HG02870 (cell line): ENCODE results near the gene NPIPB6.
A peak's percentile ranks its signal among the peaks of the same experiment; 100 is the strongest.
"Not testable (repeated sequence)": the region's sequence is repeated elsewhere in the genome, so short reads cannot be mapped to it uniquely, and the experiment has no call there.

Source experiments
- ATAC-seq: cut with Tn5 transposase; IDR thresholded peaks from one replicate; pipeline ENCODE4 v1.9.1; 2021; ENCODE audit warnings: mild to moderate bottlenecking, moderate library complexity; ENCODE audit not compliant: unreplicated experiment

Gene NPIPB6

DNA sequence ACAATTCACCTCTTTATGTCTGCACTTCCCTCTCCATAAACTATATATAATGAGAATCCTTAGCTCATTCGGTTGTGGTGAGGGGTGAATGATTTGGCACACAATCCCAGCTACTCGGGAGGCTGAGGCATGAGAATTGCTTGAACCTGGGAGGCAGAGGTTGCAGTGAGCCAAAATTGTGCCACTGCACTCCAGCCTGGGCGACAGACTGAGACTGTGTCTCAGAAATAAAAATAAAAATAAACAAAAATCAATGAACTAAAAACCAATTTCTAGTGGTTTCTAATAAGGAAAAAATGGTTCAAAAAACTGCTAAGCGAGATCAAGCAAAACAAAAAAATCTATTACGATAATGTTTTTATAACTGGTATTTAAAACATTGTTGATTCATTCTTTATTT is at the start of gene NPIPB6:
TSS of gene NPIPB6 (minus strand) at position 101 of the 400 bp plus-strand sequence. CDS start 686 bp downstream, outside the sequence.
- not testable (repeated sequence) for ATAC-seq

DNA sequence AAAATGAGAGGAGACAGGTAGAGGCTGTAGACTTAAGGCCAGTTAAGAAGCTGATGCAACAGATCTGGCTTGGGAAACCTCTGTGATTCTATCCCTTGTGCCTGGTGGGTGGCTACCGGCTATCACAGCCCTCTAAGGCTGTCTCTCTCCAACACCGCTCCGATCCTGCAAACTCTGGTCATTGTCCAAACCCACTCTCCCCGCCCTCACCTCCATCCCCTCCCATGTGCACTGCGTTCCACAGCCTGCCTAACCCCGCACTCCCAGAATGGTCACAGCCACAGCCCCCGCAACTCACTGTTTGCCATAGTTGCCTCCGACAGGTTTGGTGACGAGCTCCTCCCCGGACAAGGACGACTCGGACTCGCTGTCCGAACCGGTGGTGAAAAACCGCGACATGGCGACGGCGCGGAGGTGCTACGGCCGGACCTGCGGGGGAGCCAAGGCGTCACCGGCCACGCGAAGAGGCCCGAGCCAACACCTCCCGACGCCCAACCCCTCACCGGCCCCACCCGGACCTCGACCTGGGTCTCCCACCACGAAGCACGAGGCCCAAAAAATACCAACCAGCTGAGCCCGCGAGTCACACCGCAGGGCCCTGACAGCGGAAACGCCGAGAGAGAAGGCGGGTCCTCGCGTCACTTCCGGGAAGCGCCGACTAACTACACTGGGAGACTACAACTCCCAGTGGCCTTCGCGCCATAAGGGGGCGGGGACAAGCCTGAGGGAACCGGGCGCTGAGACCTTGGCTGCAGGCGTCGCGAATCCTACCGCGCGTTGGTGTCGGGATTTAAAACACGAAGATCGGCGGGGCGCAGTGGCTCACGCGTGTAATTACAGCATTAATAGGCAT is 40.1 kb upstream of the NPIPB6 start, which contains the start of gene EIF3CL:
TSS of gene EIF3CL (minus strand) at position 622 of the 853 bp plus-strand sequence. CDS start at position 399, 223 bp downstream.
- peak; percentile 99 for ATAC-seq

DNA sequence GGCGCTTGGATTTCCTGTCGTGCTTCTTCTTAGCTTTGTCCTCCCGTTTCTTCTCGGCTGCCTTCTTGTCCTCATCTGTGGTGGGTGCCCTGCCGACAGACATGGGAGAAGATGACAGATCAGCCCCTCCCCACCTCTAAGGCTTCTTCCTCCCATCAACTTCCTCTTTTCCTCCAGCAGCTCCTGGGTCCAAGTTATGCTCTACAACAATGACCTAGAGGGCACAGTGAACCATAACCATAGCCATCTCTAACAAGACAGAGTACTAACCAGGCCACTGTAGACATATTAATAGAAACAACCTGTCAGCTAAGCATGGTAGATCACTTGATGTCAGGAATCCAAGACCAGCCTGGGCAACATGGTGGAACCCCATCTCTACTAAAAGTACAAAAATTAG is 28.7 kb upstream of the NPIPB6 start:
- ATAC-seq, result not testable (repeated sequence)

DNA sequence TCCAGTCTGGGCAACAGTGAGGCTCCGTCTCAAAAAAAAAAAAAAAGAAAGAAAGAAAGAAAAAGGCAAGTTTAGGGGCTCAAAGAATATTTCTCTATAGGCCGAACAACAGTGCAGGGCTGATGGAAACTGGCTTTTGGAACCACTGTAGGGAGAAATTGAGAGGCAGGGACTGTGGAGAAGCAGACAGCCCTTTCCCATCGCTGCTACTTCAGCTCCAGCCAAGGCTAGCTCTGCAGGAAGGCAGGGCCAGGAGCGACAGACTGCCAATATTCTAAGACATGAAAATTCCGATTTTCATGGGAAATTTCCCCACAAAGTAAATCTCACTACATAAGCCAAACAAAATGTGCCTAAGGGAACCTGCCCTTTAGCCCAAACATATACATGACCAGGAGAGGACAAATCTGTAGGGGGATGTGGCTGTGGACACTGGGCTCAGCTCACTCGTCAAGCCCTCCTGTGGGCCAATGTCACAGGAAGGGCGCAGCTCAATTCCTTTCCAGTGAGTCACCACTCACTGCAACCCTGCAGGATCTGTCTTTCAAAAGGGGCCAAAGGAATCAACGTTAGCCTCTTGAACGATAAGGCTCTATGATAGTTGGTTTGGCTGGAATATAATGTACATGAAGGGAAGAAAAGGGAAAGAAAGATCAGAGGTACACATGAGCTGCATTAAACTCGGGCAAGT is 19.0 kb upstream of the NPIPB6 start:
- not testable (repeated sequence) for ATAC-seq

DNA sequence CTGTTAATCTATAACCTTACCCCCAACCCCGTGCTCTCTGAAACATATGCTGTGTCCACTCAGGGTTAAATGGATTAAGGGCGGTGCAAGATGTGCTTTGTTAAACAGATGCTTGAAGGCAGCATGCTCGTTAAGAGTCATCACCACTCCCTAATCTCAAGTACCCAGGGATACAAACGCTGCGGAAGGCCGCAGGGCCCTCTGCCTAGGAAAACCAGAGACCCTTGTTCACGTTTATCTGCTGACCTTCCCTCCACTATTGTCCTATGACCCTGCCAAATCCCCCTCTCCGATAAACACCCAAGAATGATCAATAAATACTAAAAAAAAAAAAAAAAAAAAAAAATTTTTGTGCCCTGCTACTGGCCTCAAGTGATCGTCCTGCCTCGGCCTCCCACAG is 14.5 kb upstream of the NPIPB6 start:
- ATAC-seq, result not testable (repeated sequence)

DNA sequence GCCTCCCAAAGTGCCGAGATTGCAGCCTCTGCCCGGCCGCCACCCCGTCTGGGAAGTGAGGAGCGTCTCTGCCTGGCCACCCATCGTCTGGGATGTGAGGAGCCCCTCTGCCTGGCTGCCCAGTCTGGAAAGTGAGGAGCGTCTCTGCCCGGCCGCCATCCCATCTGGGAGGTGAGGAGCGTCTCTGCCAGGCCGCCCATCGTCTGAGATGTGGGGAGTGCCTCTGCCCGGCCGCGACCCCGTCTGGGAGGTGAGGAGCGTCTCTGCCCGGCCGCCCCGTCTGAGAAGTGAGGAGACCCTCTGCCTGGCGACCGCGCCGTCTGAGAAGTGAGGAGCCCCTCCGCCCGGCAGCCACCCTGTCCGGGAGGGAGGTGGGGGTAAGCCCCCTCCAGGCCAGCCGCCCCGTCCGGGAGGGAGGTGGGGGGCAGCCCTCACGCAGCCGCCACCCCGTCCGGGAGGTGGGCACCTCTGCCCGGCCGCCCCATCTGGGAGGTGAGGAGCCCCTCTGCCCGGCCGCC is 13.9 kb upstream of the NPIPB6 start:
- ATAC-seq, result not testable (repeated sequence)

DNA sequence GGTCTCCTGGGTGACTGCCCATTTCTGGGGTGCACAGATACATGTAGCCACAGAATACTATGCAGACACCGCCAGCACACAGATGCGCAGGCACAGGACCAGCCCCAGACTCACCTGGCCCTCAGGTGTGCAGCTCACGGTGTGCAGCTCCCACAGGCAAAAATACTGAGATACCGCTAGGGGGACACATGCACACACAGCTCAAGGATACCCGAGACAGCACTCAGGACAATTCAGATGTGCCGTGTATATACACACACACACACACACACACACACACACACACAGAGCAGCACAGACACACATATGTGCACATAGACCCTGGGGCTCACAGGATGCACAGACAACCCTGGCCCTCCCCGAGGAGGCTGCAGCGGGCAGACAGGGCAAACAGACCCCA is 11.8 kb upstream of the NPIPB6 start:
- ATAC-seq, result not testable (repeated sequence)

DNA sequence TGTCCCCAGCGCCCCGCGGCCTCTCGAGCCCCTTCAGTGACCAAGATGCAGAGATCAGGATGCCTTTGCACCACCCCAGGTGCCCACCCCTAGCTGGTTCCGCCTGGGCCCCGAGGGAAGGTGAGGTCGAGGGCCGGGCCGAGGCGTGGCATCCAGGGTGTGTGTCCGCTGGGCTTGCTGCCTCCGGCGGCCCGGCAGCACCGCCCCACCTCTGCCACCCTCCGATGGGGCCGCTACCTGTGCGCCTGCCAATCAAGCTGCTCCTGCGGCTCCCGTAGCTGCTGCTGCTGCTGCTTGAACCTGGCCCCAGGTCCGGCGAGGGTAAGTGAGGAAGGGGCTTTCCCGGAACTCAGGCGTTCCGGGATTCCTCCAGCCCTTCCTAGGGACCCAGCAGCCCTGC is 11.0 kb upstream of the NPIPB6 start:
- ATAC-seq, result not testable (repeated sequence)

DNA sequence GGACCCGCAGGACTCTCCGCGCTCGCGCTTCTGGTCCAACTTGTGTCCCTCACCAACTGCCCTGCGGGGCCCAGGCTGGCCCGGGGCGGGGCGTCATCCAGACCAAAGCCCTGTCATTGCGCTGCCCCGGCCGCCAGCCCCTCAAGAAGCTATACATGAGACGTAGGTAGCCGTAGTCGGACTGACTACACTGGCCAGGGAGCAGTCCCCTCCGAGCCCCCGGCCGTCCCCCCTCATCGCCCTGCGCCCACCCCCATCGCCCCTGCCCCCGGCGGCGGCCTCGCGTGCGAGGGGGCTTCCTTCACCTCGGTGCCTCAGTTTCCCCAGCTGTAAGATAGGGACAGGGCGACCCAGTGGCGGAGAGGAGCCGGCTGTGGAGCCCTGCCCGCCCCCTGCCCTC is 4.6 kb upstream of the NPIPB6 start:
- not testable (repeated sequence) for ATAC-seq

DNA sequence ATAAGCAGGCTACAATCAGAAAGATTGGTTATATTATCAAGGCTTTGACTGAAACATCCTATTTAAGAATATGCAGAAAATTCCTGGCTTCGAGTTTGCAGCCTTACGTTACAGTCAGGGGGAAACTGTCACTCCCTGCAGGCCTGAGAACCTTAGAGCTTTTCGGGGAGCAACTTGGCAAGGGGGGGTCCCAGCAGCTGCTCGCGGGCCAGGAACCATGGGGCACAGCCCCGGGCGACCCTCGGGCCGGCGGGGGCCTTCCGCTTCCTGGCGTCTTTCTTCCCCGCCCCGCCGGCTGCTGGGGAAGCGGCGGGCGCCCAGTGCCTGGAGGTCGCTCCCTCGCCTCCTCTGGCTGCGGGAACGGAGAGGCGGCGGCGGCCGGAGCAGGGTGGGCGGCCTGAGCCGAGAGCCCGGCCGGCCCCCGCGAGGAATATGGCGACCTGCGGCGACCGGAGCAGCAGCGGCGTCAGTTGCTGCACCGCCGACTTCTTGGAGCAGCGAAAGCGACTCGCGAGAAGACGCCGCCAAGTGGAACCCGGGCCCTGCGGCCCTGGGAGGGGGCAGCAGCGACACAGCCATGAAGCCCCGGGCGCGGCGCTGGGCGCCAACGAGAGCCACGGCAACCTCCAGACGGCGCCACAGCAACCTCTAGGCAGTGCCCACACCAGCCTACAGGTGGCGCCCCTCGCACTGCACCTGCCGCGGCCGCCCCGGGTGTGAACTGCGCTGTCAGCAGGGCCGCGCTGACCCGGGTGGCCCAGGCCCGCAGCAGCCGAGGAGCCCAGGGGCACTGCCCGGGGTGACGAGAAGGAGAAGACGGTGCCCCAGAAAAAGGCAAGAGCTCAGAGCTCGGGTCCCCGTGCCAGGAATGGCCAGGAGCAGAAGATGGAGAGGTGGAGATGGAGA is 1.2 kb upstream of the NPIPB6 start:
- peak; percentile 67 for ATAC-seq

DNA sequence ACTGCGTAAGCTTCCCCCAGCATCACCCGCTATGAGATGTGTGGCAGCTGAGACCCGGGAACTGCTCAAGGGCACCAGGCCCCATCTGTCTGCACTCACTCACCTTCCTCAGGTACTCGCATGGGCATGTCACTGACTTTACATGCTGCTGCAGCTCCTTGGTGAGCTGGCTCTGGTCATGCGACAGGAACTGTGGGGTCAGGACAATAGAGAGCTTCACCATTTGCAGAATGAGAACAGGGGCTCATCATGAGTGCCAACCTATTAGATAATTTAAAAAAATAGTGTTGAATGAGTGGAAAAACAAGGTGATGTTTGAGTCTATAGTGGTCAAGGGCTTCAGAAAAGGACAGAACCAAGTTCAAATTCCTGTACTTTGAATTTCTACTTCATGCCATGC is 708 bp downstream of the NPIPB6 start:
- ATAC-seq, result not testable (repeated sequence)

DNA sequence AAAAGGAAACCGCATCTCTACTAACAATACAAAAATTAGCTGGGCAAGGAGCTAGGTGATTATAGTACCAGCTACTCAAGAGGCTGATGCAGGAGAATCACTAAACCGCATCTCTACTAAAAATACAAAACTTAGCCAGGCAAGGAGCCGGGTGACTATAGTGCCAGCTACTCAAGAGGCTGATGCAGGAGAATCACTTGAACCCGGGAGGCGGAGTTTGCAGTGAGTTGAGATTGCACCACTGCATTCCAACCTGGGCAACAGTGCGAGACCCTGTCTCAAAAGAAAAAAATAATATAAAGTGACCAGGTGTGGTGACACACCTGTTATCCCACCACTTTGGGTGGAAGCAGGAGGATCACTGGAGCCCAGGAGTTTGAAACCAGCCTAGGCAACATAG is 25.1 kb downstream of the NPIPB6 start:
- ATAC-seq, result not testable (repeated sequence)

DNA sequence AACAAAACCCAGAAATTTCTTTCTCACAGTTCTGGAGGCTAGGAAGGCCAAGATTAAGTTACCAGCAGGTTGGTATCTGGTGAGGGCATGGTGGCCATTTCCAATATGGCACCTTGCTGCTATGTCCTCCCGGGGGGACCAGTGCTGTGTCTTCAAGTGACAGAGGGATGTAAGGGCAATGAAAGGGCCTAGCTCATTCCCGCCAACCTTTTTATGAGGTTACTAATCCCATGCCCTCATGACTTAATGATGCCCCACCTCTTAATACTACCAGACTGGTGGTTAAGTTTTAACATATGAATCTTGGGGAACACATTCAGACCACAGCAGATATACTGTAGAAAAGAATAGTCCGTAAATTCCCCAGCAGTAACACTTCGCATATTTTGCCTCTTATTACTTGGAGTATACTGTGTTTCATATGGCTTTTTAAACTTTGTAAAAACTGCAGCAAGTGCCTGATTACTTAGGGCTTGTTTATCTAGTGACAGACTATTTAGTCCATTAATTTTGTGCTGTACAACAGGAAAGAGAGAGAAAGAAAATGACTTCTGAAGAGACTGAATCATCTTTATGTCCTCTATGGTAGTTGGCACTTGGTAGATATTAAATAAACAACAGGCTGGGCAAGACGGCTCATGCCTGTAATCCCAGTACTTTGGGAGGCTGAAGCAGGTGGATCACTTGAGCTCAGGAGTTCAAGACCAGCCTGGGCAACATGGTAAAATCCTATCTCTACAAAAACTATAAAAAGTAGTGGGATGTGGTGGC is 26.2 kb downstream of the NPIPB6 start:
- not testable (repeated sequence) for ATAC-seq

DNA sequence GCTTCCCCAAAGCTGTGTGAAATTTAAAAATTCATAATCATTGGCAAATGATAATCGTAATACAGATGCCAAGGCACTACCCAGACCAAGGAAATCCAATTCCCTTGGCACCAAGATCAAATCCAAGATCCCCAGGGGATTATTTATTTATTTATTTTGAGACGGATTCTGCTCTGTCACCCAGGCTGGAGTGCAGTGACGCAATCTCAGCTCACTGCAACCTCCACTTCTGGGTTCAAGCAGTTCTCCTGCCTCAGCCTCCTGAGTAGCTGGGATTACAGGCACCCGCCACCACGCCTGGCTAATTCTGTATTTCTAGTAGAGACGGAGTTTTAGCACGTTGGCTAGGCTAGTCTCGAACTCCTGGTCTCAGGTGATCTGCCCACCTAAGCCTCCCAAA is 27.6 kb downstream of the NPIPB6 start:
- not testable (repeated sequence) for ATAC-seq

DNA sequence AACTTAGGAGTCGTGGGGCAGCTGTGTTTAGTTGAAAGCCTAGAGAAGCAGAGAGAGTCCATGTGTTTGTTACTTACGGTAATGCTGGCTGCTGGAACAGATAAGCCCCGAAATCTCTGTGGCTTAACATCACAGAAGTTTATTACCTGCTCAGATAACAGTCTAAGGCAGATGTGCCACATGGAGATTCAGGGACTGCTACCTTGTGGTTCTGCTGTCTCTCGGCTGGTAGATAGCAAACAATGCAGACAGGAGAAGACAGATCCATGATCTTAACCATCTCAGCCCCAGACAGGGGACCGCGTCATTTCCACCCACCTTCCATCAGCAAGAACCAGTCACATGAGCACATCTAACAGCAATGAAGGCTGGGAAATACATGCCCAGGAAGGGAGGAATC is 30.7 kb downstream of the NPIPB6 start:
- ATAC-seq, result not testable (repeated sequence)

DNA sequence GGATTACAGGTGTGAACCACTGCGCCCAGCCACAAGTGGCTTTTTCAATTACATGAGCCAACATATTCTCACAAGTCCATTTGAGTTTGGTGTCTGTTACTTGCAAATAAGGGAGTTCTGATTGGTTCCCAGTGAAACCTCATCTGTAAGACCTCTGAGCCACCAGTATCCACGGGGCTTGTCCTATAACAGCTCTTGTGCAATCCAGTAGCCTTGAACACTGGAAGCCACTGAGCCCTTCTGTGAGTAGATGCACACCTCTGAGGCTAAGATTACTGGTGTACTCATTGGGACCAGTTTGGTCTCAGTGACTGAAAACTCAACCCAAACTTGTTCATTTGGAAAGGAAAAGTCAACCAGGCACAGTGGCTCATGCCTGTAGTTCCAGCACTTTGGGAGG is 32.3 kb downstream of the NPIPB6 start:
- ATAC-seq, result not testable (repeated sequence)

DNA sequence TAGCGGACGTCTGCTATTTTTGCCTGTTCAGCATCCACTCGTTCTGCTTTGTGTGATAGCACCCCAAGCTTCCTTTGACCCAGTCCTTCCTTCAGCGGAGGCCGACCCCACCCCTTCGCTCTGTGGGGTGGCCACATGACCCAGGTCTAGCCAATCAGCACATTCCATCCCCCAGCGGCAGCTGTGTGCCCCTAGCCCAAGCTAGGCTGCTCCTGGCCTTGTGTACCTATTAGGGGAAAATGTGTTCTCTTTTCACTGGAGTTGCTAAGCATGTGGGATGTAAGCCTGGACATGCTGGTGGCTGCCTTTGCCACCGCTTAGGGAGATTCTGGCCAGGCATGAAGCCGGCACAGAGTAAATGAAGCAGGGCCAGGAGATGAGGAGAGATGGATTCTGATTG is 33.1 kb downstream of the NPIPB6 start:
- ATAC-seq, result not testable (repeated sequence)

DNA sequence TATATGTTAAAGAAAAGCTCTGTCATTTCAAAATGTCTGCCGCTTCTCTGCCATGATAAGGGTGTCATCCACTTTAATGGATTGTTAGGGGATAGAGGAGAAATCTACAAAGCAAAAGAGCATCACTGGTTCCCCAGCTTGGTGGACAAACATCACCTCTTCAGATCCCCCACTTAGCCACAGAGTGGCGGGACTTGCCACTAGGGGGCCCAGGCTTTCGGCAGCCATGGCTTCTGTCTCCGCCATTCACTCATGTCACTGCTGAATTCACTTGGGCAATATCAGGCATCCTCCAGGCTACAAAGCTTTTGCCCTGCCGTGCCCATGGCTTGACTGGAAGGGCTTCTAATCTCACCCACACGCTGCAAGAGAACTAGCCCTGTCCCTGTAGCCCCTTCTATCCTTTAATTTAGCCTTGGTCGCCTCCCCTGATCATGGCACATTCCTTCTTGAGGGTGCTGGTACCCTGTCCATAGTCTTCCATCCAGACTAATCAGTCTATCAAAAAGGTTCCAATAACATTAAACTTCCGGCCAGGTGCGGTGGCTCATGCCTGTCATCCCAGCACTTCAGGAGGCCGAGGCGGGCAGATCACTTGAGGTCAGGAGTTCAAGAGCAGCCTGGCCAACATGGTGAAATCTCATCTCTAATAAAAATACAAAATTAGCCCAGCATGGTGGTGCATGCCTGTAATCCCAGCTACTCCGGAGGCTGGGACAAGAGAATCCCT is 36.3 kb downstream of the NPIPB6 start:
- ATAC-seq, result no peak

DNA sequence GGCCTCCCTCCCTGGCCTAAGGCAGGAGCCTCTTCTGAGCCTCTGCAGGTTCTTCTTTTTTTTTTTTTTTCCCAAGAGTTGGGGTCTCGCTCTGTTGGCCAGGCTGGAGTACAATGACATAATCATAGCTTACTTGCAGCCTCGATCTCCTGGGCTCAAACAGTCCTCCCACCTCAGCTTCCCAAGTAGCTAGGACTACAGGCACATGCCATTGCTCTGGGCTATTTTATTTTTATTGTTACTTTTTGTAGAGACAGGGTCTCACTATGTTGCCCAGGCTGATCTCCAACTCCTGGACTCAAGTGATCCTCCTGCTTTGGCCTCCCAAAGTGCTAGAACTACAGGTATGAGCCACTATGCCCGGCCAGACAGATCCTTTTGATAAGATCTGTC is 38.4 kb downstream of the NPIPB6 start:
- no peak for ATAC-seq
